CD14-positive monocyte (primary cell): Measurements from ENCODE around the gene NRDE2. TPM values are rescaled to one million over a fixed set of nuclear protein-coding genes. Genes with fewer than 3 reads are reported as not detected.

ENCODE experiments used
- DNase-seq, 3 donors: peaks; one replicate each; pipeline ENCODE4 v3.0.0-alpha.2; 2011 to 2022
- H2AFZ ChIP-seq: 2 replicates; pipeline ENCODE4 v1.6.0; 2012; ENCODE audit warnings: mild to moderate bottlenecking, low read depth, low read length, inconsistent platforms; ENCODE audit not compliant: insufficient read depth, poor library complexity, severe bottlenecking
- H3K27ac ChIP-seq, 2 donors: 1 replicate in 1 of 2; 2 replicates in 1 of 2; pipeline ENCODE4 v1.5.1; 2012 to 2013; ENCODE audit warnings: low read length in 2 of 2, control low read depth in 1 of 2, inconsistent platforms in 1 of 2, low read depth in 1 of 2, mild to moderate bottlenecking in 1 of 2
- H3K27me3 ChIP-seq, 2 donors: one replicate each; pipeline versions ENCODE4 v1.6.0 to v1.6.1; 2011 to 2013; ENCODE audit warnings: low read length in 2 of 2; ENCODE audit not compliant: control insufficient read depth in 2 of 2, insufficient read depth in 2 of 2
- H3K36me3 ChIP-seq, 2 donors: replicated peaks in 1 of 2; 1 replicate in 1 of 2; 2 replicates in 1 of 2; pipeline versions ENCODE4 v1.5.1 to v1.6.1; 2012 to 2013; ENCODE audit warnings: low read length in 2 of 2, control low read depth in 1 of 2, inconsistent platforms in 1 of 2, mild to moderate bottlenecking in 1 of 2; ENCODE audit not compliant: insufficient read depth in 2 of 2, control insufficient read depth in 1 of 2
- H3K4me1 ChIP-seq, 2 donors: 1 replicate in 1 of 2; 2 replicates in 1 of 2; pipeline versions ENCODE4 v1.5.1 to v1.6.1; 2012 to 2013; ENCODE audit warnings: low read length in 2 of 2, control low read depth in 1 of 2, inconsistent platforms in 1 of 2, mild to moderate bottlenecking in 1 of 2, moderate library complexity in 1 of 2; ENCODE audit not compliant: insufficient read depth in 2 of 2, control insufficient read depth in 1 of 2
- H3K4me2 ChIP-seq: replicated peaks from 2 replicates; pipeline ENCODE3; 2012; ENCODE audit warnings: low read length, moderate library complexity, mild to moderate bottlenecking; ENCODE audit not compliant: poor library complexity, severe bottlenecking; ENCODE audit errors: extremely low read depth
- H3K4me3 ChIP-seq, 3 experiments: fragments of 200-600 bp in 1 of 3; sonication (generic) in 1 of 3; replicated peaks in 1 of 3; 1 replicate in 2 of 3; 2 replicates in 1 of 3; pipeline ENCODE4 v1.5.1; 2011 to 2013; ENCODE audit warnings: low read length in 3 of 3, mild to moderate bottlenecking in 3 of 3, control low read depth in 2 of 3, low read depth in 2 of 3, inconsistent platforms in 1 of 3, moderate library complexity in 1 of 3
- H3K79me2 ChIP-seq: 2 replicates; pipeline ENCODE4 v1.6.0; 2012; ENCODE audit warnings: mild to moderate bottlenecking, control low read depth, inconsistent platforms, low read length, moderate library complexity; ENCODE audit not compliant: insufficient read depth
- H3K9ac ChIP-seq: 2 replicates; pipeline ENCODE4 v1.6.0; 2017; ENCODE audit warnings: low read length, mild to moderate bottlenecking; ENCODE audit not compliant: insufficient read depth, poor library complexity, severe bottlenecking
- H3K9me3 ChIP-seq, 2 donors: replicated peaks in 1 of 2; 1 replicate in 1 of 2; 2 replicates in 1 of 2; pipeline versions ENCODE4 v1.5.1 to v1.6.1; 2012 to 2013; ENCODE audit warnings: low read length in 2 of 2, control low read depth in 1 of 2; ENCODE audit not compliant: control insufficient read depth in 1 of 2, insufficient read depth in 1 of 2
- H4K20me1 ChIP-seq: 2 replicates; pipeline ENCODE4 v1.6.0; 2012; ENCODE audit warnings: mild to moderate bottlenecking, low read length, control low read depth, moderate library complexity; ENCODE audit not compliant: insufficient read depth
- H3K27ac Mint-ChIP-seq, 7 donors: one replicate each; pipeline ENCODE4 v1.8.0; 2020; ENCODE audit warnings: mild to moderate bottlenecking in 7 of 7, mixed read lengths in 7 of 7, moderate library complexity in 6 of 7, inconsistent platforms in 2 of 7
- H3K27me3 Mint-ChIP-seq, 3 donors: one replicate each; pipeline ENCODE4 v1.8.0; 2021 to 2022; ENCODE audit warnings: low read depth in 3 of 3, mild to moderate bottlenecking in 3 of 3, mixed read lengths in 3 of 3, moderate library complexity in 3 of 3, inconsistent platforms in 1 of 3
- H3K36me3 Mint-ChIP-seq, 2 donors: one replicate each; pipeline ENCODE4 v1.8.0; 2020; ENCODE audit warnings: mixed read lengths in 2 of 2, inconsistent platforms in 1 of 2, mild to moderate bottlenecking in 1 of 2
- H3K4me1 Mint-ChIP-seq: one replicate; pipeline ENCODE4 v1.8.0; 2020; ENCODE audit warnings: mild to moderate bottlenecking, mixed read lengths
- H3K4me3 Mint-ChIP-seq, 2 donors: one replicate each; pipeline ENCODE4 v1.8.0; 2020; ENCODE audit warnings: mild to moderate bottlenecking in 2 of 2, mixed read lengths in 2 of 2, moderate library complexity in 1 of 2
- H3K9me3 Mint-ChIP-seq, 7 donors: one replicate each; pipeline ENCODE4 v1.8.0; 2020 to 2022; ENCODE audit warnings: mixed read lengths in 7 of 7, mild to moderate bottlenecking in 6 of 7, moderate library complexity in 6 of 7, inconsistent platforms in 2 of 7
- CTCF ChIP-seq: fragments of 200-600 bp; IDR thresholded peaks from one replicate; pipeline ENCODE4 v1.8.0; 2022; ENCODE audit warnings: antibody characterized with exemption, mild to moderate bottlenecking
- WGBS: methylation state at CpG from one replicate; pipeline ENCODE4 v1.1.5; 2013; ENCODE audit warnings: missing lambda C conversion rate; ENCODE audit not compliant: insufficient coverage; 5-methylcytosine and 5-hydroxymethylcytosine counted together
- intact Hi-C, 2 donors: fragments of 100-400 bp; cut with micrococcal nuclease; formaldehyde crosslinking; loops; one replicate each; pipeline versions ENCODE4 v1.15.0 to v1.15.1; 2023
- polyA plus RNA-seq, 3 donors: library from polyadenylated mRNA; depleted of rRNA in 1 of 3; unstranded in 2 of 3; stranded (reverse) in 1 of 3; fragments of 300-500 nt in 2 of 3; fragments of >200 nt in 1 of 3; fragmentation: Illumina TruSeq in 2 of 3; gene quantifications; 1 replicate in 2 of 3; 2 replicates in 1 of 3; pipeline ENCODE4 v1.2.3, GENCODE V29; 2012 to 2021

The NRDE2 gene
- polyA plus RNA-seq, 3 donors: 4.7 to 7.4 (median 6.7) TPM

GRCh38 chr14:90275458-90275814 lies 56.3 kb downstream of the NRDE2 start:
- no peak overlapping the region for H3K4me3 Mint-ChIP-seq
- no peaks in the 10 kb centered on the region for H3K4me1 ChIP-seq
- peaks cover 69 to 95% of the 10 kb centered on the region in 2 donors for H3K36me3 Mint-ChIP-seq
- no peak overlapping the region for H3K4me3 ChIP-seq
- TF ChIP-seq CTCF: no peak
- H2AFZ ChIP-seq: no peak overlapping the region
- 95% methylated on average over 5 of the region's 9 CpGs for WGBS
- no peaks in the 10 kb centered on the region for H3K79me2 ChIP-seq
- H3K27ac ChIP-seq: peak overlapping the region in 1 of 2 donors; percentile 64
- peaks cover 68 to 96% of the 10 kb centered on the region in 2 donors for H3K36me3 ChIP-seq
- intact Hi-C loops: no loop called here
- H3K9me3 ChIP-seq: no peaks in the 10 kb centered on the region
- H3K9me3 Mint-ChIP-seq: no peaks in the 10 kb centered on the region
- peaks cover 0 to 2% (median 0%) of the 10 kb centered on the region in 3 donors for H3K27me3 Mint-ChIP-seq
- no peaks in the 10 kb centered on the region for H3K27me3 ChIP-seq
- H4K20me1 ChIP-seq: peaks cover 4% of the 10 kb centered on the region
- H3K27ac Mint-ChIP-seq: peak overlapping the region in 3 of 7 donors; percentile 63 to 68 (median 64)
- peaks cover 9% of the 10 kb centered on the region for H3K4me1 Mint-ChIP-seq
- H3K4me2 ChIP-seq: no peak overlapping the region
- H3K9ac ChIP-seq: no peak overlapping the region
- DNase-seq: no peak

DNA sequence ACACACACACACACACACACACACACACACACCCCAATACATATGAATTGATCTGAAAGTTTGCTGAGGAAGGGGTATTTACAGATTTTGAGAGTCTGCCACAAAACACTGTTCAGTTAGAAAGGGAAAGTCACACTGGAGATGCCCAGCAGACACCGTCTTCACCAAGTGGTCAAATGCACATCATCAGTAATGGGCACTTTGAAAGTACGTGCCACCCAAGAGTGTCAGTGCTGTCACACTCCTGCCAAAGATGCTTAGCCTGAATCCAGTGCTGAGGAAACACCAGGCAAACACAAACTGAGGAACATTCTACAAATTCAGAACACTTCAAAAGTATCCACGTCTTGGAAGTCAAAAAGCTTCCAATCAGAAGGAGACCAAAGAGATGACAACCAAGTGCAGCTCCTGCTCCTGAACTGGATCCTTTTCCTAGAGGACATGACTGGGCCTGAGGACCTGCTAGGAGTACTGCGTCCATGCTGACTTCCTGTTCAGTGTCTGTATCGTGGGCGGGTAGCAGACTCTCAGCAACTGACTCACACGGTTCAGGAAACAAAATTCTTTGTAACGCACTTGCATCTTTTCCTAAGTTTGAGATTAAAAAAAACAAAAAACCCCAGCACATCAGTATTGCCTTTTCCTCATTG lies 56.8 kb downstream of the NRDE2 start:
- peak overlapping the region; percentile 27 to 85 (median 61) for H3K27ac Mint-ChIP-seq

More for the DNA sequence above, 56.8 kb downstream of the NRDE2 start:
- Mint-ChIP-seq H3K4me3 (no peak overlapping the region), H3K36me3 (peaks cover 69 to 95% of the 10 kb centered on the region in 2 donors), H3K27me3 (peaks cover 0 to 2% (median 0%) of the 10 kb centered on the region in 3 donors), H3K4me1 (peaks cover 9% of the 10 kb centered on the region), H3K9me3 (no peaks in the 10 kb centered on the region)
- no peak overlapping the region for H3K4me2 ChIP-seq
- 72% methylated on average over 5 of the region's 8 CpGs for WGBS
- H3K36me3 ChIP-seq: peaks cover 69 to 96% of the 10 kb centered on the region in 2 donors
- no peaks in the 10 kb centered on the region for H3K9me3 ChIP-seq
- peak overlapping the region in 1 of 2 donors; percentile 64 for H3K27ac ChIP-seq
- no peak for DNase-seq
- H3K79me2 ChIP-seq: no peaks in the 10 kb centered on the region
- peaks cover 4% of the 10 kb centered on the region for H4K20me1 ChIP-seq
- H3K4me3 ChIP-seq: no peak overlapping the region
- no peaks in the 10 kb centered on the region for H3K4me1 ChIP-seq
- TF ChIP-seq CTCF: no peak
- no peaks in the 10 kb centered on the region for H3K27me3 ChIP-seq
- intact Hi-C loops: no loop called here
- no peak overlapping the region for H3K9ac ChIP-seq
- no peak overlapping the region for H2AFZ ChIP-seq
